NCI-H187 (cell line): Measurements from ENCODE around the gene PCDHGA2.
"Not testable (repeated sequence)": the region's sequence is repeated elsewhere in the genome, so short reads cannot be mapped to it uniquely, and the experiment has no call there.

ENCODE experiments used
- DNase-seq, 2 experiments: peaks; one replicate each; lab custom pipeline; 2025; lab: John Stamatoyannopoulos, UW

Gene PCDHGA2

DNA sequence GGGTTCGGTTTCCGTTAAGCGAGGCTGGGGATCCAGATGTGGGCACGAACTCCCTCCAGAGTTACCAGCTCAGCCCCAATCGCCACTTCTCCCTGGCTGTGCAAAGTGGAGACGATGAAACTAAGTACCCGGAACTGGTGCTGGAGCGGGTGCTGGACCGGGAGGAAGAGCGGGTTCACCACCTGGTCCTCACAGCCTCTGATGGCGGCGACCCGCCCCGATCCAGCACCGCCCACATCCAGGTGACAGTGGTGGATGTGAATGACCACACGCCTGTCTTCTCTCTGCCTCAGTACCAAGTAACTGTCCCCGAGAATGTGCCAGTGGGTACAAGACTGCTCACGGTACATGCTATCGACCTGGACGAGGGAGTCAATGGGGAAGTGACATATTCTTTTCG, 44.8 kb downstream of the PCDHGA2 start:
- DNase-seq = no peak

DNA sequence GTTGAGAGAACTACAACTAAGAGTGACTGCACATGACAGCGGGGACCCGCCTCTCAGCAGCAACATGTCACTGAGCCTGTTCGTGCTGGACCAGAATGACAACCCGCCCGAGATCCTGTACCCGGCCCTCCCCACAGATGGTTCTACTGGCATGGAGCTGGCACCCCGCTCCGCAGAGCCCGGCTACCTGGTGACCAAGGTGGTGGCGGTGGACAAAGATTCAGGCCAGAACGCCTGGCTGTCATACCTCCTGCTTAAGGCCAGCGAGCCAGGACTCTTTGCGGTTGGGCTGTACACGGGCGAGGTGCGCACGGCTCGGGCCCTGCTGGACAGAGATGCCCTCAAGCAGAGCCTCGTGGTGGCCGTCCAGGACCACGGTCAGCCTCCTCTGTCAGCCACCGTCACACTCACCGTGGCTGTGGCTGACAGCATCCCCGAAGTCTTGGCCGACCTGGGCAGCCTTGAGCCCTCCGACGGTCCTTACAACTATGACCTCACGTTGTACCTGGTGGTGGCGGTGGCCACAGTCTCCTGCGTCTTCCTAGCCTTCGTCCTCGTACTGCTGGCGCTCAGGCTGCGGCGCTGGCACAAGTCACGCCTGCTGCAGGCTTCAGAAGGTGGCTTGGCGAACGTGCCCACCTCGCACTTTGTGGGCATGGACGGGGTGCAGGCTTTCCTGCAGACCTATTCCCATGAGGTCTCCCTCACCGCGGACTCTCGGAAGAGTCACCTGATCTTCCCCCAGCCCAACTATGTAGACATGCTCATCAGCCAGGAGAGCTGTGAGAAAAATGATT, 46.1 kb downstream of the PCDHGA2 start:
- DNase-seq = no peak

DNA sequence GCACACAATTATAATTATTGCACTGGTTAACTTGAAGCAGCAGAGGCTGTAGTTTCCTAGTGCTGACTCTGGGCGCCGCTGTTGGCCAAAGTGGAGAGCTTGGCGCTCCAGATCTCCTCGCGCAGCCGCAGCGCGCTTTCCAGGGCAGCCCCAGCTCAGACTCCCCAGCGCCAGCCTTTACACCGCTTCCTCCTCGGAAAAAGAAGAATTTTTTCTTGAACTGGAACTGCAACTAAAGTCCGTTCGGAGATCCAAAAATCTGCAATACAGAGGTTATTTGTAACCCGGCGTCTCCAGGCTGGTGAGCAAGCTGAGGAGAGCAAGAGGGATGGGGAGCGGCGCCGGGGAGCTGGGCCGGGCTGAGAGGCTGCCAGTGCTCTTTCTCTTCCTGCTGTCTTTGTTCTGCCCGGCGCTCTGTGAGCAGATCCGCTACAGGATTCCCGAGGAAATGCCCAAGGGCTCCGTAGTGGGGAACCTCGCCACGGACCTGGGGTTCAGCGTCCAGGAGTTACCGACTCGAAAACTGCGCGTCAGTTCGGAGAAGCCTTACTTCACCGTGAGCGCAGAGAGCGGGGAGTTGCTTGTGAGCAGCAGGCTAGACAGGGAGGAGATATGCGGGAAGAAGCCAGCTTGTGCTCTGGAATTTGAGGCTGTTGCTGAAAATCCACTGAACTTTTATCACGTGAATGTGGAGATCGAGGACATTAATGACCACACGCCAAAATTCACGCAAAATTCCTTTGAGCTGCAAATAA, 49.2 kb downstream of the PCDHGA2 start, which contains the start of gene PCDHGB4:
Gene PCDHGB4, plus strand, starts transcription at position 142 of the 755 bp plus-strand sequence. Its CDS starts 187 bp downstream, at position 329.
- DNase-seq = not testable (repeated sequence)

DNA sequence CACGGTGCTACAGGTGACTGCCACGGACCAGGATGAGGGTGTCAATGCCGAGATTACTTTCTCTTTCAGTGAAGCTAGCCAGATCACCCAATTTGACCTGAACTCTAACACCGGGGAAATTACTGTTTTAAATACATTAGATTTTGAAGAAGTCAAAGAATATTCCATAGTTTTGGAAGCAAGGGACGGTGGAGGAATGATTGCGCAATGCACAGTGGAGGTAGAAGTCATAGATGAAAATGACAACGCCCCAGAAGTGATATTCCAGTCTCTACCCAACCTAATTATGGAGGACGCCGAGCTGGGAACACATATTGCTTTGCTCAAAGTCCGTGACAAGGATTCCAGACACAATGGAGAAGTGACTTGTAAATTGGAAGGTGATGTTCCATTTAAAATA, 50.1 kb downstream of the PCDHGA2 start:
- no peak for DNase-seq

DNA sequence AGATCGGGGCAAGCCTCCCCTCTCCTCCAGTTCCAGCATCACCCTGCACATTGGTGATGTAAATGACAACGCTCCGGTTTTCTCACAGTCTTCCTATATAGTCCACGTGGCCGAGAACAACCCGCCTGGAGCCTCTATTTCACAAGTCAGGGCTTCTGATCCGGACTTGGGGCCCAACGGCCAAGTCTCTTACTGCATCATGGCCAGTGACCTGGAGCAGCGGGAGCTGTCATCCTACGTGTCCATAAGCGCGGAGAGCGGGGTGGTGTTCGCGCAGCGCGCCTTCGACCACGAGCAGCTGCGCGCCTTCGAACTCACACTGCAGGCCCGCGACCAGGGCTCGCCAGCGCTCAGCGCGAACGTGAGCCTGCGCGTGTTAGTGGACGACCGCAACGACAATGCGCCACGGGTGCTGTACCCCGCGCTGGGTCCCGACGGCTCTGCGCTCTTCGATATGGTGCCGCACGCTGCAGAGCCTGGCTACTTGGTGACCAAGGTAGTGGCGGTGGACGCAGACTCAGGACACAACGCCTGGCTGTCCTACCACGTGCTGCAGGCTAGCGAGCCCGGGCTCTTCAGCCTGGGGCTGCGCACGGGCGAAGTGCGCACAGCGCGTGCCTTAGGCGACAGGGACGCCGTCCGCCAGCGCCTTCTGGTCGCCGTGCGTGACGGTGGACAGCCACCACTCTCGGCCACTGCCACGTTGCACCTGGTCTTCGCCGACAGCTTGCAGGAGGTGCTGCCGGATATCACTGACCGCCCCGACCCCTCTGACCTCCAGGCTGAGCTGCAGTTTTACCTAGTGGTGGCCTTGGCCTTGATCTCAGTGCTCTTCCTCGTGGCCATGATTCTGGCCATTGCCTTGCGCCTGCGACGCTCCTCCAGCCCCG, 50.8 kb downstream of the PCDHGA2 start:
- no peak for DNase-seq

DNA sequence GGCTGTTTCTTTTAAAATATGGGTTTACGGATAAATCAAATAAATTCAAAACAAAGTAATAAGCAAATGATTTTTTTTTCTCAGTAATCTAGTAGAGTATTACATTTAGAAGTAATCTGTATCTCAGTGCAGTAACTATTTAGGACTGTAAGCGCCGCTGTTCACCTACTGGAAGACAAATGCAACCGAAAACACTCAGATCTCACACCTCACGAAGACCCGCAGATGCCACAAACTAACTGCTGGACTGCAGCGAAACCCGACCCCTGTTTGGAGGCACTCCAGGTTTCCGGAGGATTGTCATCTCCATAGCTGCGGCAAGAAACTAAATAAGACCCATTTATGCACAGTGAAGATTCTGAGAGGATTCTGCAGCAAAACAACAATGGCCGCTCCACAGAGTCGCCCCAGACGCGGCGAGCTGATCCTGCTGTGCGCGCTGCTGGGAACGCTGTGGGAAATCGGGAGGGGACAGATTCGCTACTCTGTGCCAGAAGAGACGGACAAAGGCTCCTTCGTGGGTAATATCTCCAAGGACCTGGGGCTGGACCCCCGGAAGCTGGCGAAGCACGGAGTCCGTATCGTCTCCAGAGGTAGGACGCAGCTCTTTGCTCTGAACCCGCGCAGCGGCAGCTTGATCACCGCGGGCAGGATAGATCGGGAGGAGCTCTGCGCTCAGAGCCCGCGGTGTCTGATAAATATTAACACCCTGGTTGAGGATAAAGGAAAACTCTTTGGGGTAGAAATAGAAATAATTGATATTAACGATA, 54.1 kb downstream of the PCDHGA2 start, which contains the start of gene PCDHGA8:
Gene PCDHGA8, plus strand, starts transcription at position 205 of the 770 bp plus-strand sequence. Its CDS starts 181 bp downstream, at position 386.
- no peak for DNase-seq
